ENCODE measurements around the gene IL20RA.

GRCh38 chr6:137019476-137020272, 25.1 kb downstream of the IL20RA start:
- TF ChIP-seq CTCF (IDR thresholded peaks at IDR 0.05; ENCODE audit: extremely low read depth in 1 of 2, insufficient read depth in 1 of 2, low read depth in 1 of 2, low read length in 2 of 2) (no peak), EZH2 (IDR thresholded peaks at IDR 0.05; ENCODE audit: borderline replicate concordance, low read depth, low read length, severe bottlenecking) (no peak)

Measured in endothelial cell of umbilical vein (primary cell).